ENCODE results near the gene HOXC13.

HOXC13 gene

GRCh38 chr12:53930591-53931255 is 7.9 kb upstream of the HOXC13 start:
- H3K36me3 ChIP-seq (ENCODE audit: insufficient read depth, low read length): no peaks in the 10 kb centered on the region
- no peak overlapping the region for H3K4me3 ChIP-seq (ENCODE audit: low read length)
- peaks cover 97% of the 10 kb centered on the region for H3K27me3 ChIP-seq (ENCODE audit: insufficient read depth, low read length)

GRCh38 chr12:53931844-53932581 is 6.6 kb upstream of the HOXC13 start:
- H3K36me3 ChIP-seq (ENCODE audit: insufficient read depth, low read length): no peaks in the 10 kb centered on the region
- H3K9me3 ChIP-seq (ENCODE audit: low read length): peaks cover 3% of the 10 kb centered on the region
- peaks cover 97% of the 10 kb centered on the region for H3K27me3 ChIP-seq (ENCODE audit: insufficient read depth, low read length)
- no peak overlapping the region for H2AFZ ChIP-seq (ENCODE audit: low read depth, low read length)
- H3K4me3 ChIP-seq (ENCODE audit: low read length): no peak overlapping the region
- H3K4me1 ChIP-seq (ENCODE audit: insufficient read depth, low read length): peaks cover 3% of the 10 kb centered on the region

More at GRCh38 chr12:53930591-53931255, 7.9 kb upstream of the HOXC13 start:
- peaks cover 2% of the 10 kb centered on the region for H3K9me3 ChIP-seq (ENCODE audit: low read length)
- peaks cover 3% of the 10 kb centered on the region for H3K4me1 ChIP-seq (ENCODE audit: insufficient read depth, low read length)
- no peak overlapping the region for H2AFZ ChIP-seq (ENCODE audit: low read depth, low read length)

GRCh38 chr12:53932915-53933314 is 5.7 kb upstream of the HOXC13 start:
- Histone ChIP-seq H3K4me1 (ENCODE audit: insufficient read depth, low read length) (peaks cover 3% of the 10 kb centered on the region), H3K36me3 (ENCODE audit: insufficient read depth, low read length) (no peaks in the 10 kb centered on the region), H2AFZ (ENCODE audit: low read depth, low read length) (no peak overlapping the region), H3K9me3 (ENCODE audit: low read length) (peaks cover 3% of the 10 kb centered on the region), H3K4me3 (ENCODE audit: low read length) (no peak overlapping the region), H3K27me3 (ENCODE audit: insufficient read depth, low read length) (peaks cover 97% of the 10 kb centered on the region)

GRCh38 chr12:53935383-53936341 is 3.0 kb upstream of the HOXC13 start:
- no peak overlapping the region for H2AFZ ChIP-seq (ENCODE audit: low read depth, low read length)
- peaks cover 3% of the 10 kb centered on the region for H3K4me1 ChIP-seq (ENCODE audit: insufficient read depth, low read length)
- peaks cover 96% of the 10 kb centered on the region for H3K27me3 ChIP-seq (ENCODE audit: insufficient read depth, low read length)
- H3K9me3 ChIP-seq (ENCODE audit: low read length): peaks cover 2% of the 10 kb centered on the region
- no peak overlapping the region for H3K4me3 ChIP-seq (ENCODE audit: low read length)
- no peaks in the 10 kb centered on the region for H3K36me3 ChIP-seq (ENCODE audit: insufficient read depth, low read length)

- Histone ChIP-seq H3K36me3 (ENCODE audit: insufficient read depth, low read length) (no peaks in the 10 kb centered on the region), H3K27me3 (ENCODE audit: insufficient read depth, low read length) (peaks cover 96% of the 10 kb centered on the region), H3K4me3 (ENCODE audit: low read length) (no peak overlapping the region), H3K9me3 (ENCODE audit: low read length) (peaks cover 2% of the 10 kb centered on the region), H3K4me1 (ENCODE audit: insufficient read depth, low read length) (peaks cover 3% of the 10 kb centered on the region), H2AFZ (ENCODE audit: low read depth, low read length) (no peak overlapping the region)
Observed at GRCh38 chr12:53937099-53937498, 1.5 kb upstream of the HOXC13 start.

GRCh38 chr12:53937596-53938325 is 870 bp upstream of the HOXC13 start:
- no peak overlapping the region for H2AFZ ChIP-seq (ENCODE audit: low read depth, low read length)
- H3K4me1 ChIP-seq (ENCODE audit: insufficient read depth, low read length): peaks cover 3% of the 10 kb centered on the region
- H3K36me3 ChIP-seq (ENCODE audit: insufficient read depth, low read length): no peaks in the 10 kb centered on the region
- H3K4me3 ChIP-seq (ENCODE audit: low read length): no peak overlapping the region
- peaks cover 94% of the 10 kb centered on the region for H3K27me3 ChIP-seq (ENCODE audit: insufficient read depth, low read length)
- peaks cover 2% of the 10 kb centered on the region for H3K9me3 ChIP-seq (ENCODE audit: low read length)

GRCh38 chr12:53939141-53940108 is 794 bp downstream of the HOXC13 start:
- Histone ChIP-seq H3K27me3 (ENCODE audit: insufficient read depth, low read length) (peaks cover 94% of the 10 kb centered on the region), H3K4me3 (ENCODE audit: low read length) (no peak overlapping the region), H3K9me3 (ENCODE audit: low read length) (peaks cover 6% of the 10 kb centered on the region), H3K4me1 (ENCODE audit: insufficient read depth, low read length) (peaks cover 3% of the 10 kb centered on the region), H2AFZ (ENCODE audit: low read depth, low read length) (no peak overlapping the region), H3K36me3 (ENCODE audit: insufficient read depth, low read length) (no peaks in the 10 kb centered on the region)

GRCh38 chr12:53940443-53941014 is 1.9 kb downstream of the HOXC13 start:
- peaks cover 2% of the 10 kb centered on the region for H3K4me1 ChIP-seq (ENCODE audit: insufficient read depth, low read length)
- no peaks in the 10 kb centered on the region for H3K36me3 ChIP-seq (ENCODE audit: insufficient read depth, low read length)
- H3K27me3 ChIP-seq (ENCODE audit: insufficient read depth, low read length): peaks cover 94% of the 10 kb centered on the region
- peaks cover 6% of the 10 kb centered on the region for H3K9me3 ChIP-seq (ENCODE audit: low read length)
- no peak overlapping the region for H2AFZ ChIP-seq (ENCODE audit: low read depth, low read length)
- no peak overlapping the region for H3K4me3 ChIP-seq (ENCODE audit: low read length)

GRCh38 chr12:53941187-53941586 is 2.6 kb downstream of the HOXC13 start:
- no peaks in the 10 kb centered on the region for H3K4me1 ChIP-seq (ENCODE audit: insufficient read depth, low read length)
- H3K27me3 ChIP-seq (ENCODE audit: insufficient read depth, low read length): peaks cover 94% of the 10 kb centered on the region
- peaks cover 6% of the 10 kb centered on the region for H3K9me3 ChIP-seq (ENCODE audit: low read length)
- no peak overlapping the region for H3K4me3 ChIP-seq (ENCODE audit: low read length)
- no peaks in the 10 kb centered on the region for H3K36me3 ChIP-seq (ENCODE audit: insufficient read depth, low read length)
- H2AFZ ChIP-seq (ENCODE audit: low read depth, low read length): no peak overlapping the region

- Histone ChIP-seq H3K4me3 (ENCODE audit: low read length) (no peak overlapping the region), H3K4me1 (ENCODE audit: insufficient read depth, low read length) (no peaks in the 10 kb centered on the region), H2AFZ (ENCODE audit: low read depth, low read length) (no peak overlapping the region), H3K36me3 (ENCODE audit: insufficient read depth, low read length) (no peaks in the 10 kb centered on the region), H3K9me3 (ENCODE audit: low read length) (peaks cover 6% of the 10 kb centered on the region), H3K27me3 (ENCODE audit: insufficient read depth, low read length) (peaks cover 94% of the 10 kb centered on the region)
Observed at GRCh38 chr12:53941750-53942149, 3.1 kb downstream of the HOXC13 start.

- no peak overlapping the region for H3K4me3 ChIP-seq (ENCODE audit: low read length)
- no peaks in the 10 kb centered on the region for H3K4me1 ChIP-seq (ENCODE audit: insufficient read depth, low read length)
- H3K36me3 ChIP-seq (ENCODE audit: insufficient read depth, low read length): no peaks in the 10 kb centered on the region
- H3K9me3 ChIP-seq (ENCODE audit: low read length): peaks cover 4% of the 10 kb centered on the region
- peaks cover 93% of the 10 kb centered on the region for H3K27me3 ChIP-seq (ENCODE audit: insufficient read depth, low read length)
- H2AFZ ChIP-seq (ENCODE audit: low read depth, low read length): no peak overlapping the region
Observed at GRCh38 chr12:53942467-53942997, 3.9 kb downstream of the HOXC13 start.
